Hypothalamus (tissue), 51 donors: ENCODE results near the gene MACROH2A1.
"Not testable (repeated sequence)": the region's sequence is repeated elsewhere in the genome, so short reads cannot be mapped to it uniquely, and the experiment has no call there.

Experiments used
- DNase-seq, 51 donors: peaks; one replicate each; lab custom pipeline; 2025; lab: John Stamatoyannopoulos, UW

Gene MACROH2A1

DNA sequence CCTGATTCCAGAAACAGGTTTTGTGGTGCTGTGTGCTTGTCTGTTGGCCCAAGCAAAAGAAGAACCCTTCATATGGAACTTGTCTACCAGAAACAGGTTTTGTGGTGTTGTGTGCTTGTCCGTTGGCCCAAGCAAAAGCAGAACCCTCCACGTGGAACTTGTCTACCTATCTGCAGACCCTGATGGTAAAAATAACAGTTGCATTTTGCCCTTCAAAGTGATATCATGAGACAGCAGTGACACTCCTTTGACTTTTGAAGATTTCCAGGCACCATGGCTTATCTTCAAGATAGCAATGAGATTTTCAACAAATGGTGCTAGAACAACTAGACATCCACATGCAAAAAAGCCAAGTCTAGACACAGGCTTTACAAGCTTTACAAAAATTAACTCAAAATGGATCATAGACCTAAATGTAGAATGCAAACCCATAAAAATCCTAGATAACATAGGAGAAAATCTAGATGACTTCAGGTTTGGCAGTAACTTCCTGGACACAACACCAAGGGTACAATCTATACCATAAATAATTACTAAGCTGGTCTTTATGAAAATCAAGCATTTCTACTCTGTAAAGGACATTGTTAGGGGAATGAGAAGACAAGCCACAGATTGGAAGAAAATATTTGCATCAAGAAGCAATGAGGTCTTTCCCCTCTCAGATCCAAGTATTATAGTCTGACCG lies 16.8 kb downstream of the MACROH2A1 start:
- no peak for DNase-seq

DNA sequence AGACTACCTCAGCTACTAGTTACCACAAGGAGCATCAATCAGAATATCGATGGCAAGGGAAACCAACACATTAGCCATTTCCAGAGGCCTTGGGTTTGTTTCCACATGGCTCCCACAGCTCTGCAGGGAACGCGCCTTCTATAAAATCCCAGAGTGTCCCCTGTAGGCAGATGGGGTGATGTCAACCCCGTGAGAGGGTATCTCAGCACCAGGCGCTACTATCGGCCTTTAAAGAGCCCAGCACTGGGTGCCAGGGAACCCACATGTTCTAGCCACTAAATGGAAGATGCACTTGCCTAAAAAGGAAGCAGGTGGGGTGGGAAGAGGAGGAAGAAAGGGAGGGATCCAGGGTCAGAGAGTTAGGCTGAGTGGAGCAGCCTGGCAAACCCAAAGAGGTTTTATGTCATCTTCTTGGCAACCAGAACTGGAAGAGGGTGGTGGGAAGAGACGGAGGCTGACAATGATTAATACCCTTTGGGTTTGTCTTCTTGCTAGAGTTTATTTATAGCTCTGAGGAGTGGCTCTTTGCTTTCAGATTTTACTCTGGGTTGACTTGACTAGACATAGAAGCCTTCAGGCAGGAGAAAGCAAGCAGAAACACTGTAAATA lies 19.9 kb downstream of the MACROH2A1 start:
- peak in 1 of 51 donors; percentile 34 for DNase-seq

DNA sequence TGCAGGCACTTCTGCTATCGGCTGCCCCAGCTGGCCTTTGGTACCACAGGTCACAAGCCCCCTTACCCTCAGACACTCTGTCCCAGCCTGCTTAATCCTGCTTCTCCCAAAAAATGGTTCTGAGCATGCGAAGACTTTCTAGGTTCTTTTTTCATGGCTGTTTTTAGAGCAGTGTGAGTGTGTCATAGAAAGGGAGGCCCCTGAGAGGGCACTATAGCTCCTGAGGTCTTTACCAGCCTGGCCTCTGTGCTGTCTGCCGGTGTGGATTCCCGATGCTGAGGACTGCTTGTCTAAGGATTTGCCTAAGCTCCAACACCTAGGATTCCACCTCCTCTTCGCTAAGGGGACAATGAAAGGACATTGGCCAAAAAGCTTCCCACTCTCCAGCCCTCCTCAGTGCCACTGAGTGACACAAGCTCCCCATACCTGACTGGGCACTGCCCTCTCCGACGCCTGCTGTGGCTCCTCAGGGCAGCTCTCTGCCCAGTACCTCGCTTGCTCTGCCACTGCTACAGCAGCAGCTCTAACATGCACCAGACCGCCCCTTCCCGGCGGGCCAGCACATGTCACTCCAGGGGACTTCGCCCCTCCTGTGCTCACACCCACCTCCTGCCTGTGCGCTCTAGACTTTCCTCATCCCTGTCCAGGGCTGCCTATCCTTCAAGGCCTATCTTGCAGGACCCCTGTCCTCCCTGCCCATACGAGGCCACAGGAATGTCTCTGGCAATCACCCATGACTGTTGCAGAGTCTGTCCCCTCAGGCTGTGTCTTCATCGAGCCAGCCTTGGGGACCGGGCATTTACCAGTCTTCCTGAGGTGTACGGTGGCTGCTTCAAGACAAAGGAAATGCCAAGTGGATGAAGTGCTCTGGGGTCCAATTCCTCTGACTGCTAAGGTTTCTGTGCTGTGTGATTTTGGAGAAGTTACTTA lies 21.0 kb downstream of the MACROH2A1 start:
- no peak for DNase-seq

DNA sequence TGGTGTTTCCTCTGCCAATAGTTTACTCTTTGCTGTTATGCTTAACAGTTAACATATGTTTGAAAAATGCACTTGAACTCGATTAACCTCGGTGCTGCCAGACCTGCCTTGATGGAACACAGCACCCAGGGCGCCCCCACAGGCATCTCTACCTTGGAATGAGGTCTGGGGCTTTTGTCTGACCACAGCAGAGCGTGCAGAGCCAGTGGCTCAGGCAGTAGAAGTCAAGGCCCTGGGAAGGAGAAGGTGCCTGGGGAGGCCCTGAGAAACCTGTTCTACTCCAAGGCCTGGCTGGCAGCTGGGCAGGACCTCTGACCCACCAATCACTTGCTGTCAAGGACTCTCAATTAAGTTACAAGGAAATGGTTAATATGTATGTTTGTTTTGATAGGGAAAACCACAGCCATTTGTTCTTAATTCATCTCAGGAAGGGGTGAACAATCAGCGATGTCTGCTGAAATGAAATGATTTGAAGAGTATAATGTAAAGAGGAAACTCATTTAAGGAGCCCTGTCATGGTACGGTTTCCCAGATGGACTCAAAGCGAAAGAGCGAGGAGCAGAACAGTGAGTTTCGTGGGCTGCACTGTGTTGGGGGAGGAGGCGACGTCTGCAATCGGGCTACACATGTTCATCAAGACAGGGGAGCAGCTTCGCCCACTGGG lies 21.9 kb downstream of the MACROH2A1 start:
- peak in 1 of 51 donors; percentile 18 for DNase-seq

DNA sequence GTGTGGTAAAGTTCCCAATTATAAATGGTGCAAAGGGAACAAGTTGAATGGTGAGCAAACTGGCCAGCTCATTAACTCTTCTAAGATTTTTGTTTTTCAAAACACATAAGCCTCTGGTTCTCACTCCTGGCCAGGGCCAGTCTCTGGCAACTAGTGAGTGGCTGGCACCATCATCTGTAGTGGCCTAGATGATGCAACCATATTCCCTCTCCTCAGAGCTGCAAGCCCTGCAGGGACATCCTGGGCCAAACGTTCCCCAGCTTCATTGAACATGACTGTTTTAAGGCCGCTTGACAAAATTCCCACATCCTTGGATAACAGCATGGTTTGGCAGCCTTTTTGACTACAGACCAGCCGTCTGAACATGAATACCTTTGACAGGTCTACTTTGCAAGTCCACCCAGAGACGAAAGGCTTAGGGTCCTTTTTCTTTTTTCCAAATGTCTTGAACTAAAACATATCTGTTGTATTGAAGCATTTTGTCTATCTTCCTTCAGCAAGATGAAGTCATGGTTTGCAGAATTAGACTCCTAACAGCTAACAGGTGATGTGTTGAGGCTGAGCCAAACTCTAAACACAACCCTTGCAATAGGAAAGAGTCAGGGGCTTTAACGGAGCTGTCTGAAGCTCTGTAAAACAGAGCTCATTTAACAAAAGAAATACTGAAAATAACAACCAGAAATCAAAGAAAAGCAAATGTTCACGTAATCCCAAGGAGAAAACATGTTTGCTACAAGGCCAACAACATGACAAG lies 23.8 kb downstream of the MACROH2A1 start:
- peak in 14 of 51 donors; percentile 16 to 54 (median 26) for DNase-seq

DNA sequence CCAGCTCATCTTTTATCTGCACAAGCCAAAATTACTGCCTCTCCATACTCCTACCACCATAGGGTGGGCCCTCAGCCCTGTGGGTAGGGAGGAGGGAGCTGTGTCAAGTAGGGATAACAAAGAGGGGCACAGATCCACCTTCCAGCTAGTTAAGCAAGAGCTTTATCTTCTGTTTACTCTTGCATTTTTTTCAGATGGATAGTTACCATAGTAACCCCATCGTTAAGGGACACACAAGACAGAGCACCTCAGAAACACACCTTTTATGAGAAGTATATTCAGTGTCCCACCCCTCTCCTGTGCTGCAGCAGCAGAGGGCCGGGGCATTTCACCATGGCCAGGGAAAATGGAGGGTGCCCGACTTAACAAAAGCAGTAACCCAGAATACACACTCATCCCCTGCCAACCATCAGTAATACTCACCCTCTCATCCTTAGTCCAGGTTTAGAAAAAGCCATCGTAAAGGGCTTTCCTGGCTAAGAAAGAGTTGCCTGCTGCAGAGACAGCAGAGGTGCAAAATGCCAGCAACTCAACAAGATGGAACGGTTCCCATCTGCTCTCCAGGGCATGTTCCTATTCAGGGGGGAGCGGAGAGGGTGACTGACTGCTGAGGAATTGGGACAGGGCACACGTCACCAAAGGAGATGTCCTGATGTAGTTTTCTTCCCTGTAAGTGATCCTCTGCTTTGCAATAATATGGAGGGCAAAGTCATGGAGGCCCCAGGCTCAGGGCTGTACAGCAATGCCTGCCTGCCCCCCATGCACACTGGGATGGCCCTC lies 25.1 kb downstream of the MACROH2A1 start:
- DNase-seq: peak in 1 of 51 donors; percentile 17

DNA sequence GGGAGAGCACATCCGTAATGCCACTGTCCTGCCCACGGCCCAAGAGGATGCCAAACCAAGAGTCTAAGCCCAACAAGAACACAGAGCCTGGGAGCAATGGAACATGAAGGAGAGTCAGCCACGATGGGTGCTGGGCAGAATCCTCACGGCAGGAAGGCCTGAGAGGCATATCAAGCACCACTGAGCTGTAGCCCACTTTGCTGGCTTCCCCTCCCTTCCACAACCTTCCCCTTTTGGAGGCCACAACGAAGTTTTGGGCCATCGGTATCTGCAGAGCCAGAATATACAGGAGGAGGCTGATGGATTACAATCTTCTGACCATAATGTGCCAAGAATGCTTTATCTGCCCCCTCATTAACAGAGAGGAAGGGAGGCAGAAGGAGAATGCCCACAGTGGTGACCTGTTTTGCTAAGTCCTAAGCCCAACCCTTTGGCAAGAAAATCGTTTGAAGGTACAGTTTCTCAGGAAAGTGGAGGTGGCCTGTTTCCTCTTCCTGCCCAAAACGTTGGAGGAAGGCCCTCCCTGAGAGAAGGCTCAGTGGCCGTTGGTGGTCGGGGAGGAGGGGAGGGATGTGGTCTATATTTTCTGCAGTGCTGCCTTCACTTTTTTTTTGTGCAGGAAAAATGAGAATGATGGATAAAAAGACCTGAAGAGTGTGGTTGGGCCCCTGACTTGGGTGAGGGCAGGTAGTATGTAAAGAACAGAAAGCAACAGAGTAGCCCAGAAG lies 26.2 kb downstream of the MACROH2A1 start:
- DNase-seq: no peak

DNA sequence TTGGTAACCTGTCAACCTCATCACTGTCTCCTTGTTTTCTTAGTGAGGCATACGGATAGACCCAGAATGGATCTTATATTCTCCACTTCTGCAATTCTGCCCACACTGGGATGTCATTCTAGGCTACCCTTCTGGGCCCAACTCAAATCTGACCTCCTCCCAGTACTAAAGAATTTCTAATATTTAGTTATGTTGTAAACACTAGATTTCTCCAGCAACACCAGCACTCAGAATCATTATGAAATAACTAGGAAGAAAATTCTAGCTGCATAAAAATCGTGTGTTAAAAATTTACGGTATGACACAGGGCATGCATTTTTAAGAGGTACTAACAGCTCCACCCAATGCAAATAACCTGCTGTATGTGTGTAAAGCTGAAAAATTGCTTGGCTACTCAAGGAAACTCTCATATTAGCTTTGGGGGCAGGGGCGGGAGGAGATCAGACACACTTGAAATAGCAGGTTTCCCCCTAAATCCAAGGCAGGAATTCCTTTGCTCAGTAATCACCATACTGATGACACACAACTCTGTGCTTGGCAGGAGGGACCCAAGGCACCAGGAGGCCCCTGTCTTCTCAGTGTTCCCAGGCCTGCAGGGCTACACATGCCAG lies 27.3 kb downstream of the MACROH2A1 start:
- DNase-seq: no peak

DNA sequence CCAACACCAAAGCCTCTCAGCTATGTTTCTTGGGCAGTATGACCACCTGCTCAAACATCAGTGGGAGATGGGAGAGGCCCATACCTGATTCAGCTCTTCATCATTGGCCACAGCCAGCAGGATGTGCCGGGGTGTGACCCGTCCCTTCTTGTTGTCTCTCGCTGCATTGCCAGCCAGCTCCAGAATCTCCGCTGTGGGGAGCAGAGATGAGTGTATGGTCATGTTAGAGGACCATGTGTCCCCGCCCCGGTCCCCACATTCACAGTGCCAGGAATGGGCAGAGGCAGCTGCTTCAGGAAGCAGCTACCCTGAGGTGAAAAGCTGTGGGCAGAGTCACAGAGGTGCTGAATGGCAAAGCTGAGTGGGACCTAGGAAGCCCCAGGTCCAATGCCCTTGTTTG lies 29.1 kb downstream of the MACROH2A1 start:
- no peak for DNase-seq

DNA sequence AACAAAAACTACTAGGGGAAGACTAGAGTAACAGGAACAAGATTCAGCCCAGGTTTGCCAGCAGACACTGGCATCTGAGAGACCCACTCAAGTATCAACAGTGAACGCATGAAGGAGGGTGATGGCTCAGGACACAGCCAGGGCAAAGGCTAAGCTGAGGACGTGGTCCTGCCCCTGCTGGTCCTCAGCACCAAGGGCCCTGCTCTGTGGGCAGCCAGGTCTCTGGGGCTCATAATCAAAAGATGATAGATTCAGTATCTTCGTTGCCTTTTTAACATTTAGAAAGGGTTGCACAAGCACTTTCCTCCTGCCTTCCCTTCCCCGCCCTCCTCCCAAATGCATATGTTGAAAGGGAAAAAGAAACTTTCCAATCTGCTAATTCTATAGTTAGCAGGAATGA lies 31.5 kb downstream of the MACROH2A1 start:
- DNase-seq: no peak

DNA sequence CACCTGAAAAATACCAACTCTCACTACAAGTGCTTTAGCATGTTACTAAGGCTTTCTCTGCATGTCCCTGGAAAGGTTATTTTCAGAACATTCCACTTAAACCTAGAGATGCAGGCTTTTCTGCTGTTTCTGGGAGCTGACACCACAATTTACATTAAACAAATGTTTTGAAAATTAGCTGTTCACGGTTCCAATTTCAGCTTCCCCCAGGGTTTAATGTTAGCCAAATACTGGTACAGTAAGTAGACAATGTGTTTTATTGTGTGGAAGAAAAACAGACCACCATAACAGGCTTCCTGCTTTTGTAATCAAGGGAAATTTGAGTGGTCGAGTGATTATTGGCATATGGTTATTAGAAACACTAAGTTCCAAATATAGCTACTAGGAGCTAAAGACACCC lies 32.0 kb downstream of the MACROH2A1 start:
- no peak for DNase-seq

DNA sequence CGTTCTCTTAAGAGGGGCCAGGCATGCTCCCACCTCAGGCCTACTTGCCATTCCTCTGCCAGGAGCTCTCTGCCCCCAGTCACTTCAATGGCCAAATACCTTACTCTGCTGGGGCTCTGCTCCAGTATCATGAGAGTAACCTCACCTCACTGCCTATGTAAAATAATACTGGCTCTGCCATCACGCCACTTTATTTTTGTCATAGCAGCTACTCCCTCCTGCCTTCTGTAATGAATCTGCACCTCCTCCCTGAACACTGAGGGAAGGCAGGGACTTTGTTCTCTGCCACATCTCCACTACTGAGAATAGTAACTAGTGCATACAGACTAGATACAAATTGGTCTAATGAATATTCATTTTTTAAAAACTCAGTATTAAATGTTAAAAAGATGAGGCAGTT lies 33.8 kb downstream of the MACROH2A1 start:
- DNase-seq: no peak

DNA sequence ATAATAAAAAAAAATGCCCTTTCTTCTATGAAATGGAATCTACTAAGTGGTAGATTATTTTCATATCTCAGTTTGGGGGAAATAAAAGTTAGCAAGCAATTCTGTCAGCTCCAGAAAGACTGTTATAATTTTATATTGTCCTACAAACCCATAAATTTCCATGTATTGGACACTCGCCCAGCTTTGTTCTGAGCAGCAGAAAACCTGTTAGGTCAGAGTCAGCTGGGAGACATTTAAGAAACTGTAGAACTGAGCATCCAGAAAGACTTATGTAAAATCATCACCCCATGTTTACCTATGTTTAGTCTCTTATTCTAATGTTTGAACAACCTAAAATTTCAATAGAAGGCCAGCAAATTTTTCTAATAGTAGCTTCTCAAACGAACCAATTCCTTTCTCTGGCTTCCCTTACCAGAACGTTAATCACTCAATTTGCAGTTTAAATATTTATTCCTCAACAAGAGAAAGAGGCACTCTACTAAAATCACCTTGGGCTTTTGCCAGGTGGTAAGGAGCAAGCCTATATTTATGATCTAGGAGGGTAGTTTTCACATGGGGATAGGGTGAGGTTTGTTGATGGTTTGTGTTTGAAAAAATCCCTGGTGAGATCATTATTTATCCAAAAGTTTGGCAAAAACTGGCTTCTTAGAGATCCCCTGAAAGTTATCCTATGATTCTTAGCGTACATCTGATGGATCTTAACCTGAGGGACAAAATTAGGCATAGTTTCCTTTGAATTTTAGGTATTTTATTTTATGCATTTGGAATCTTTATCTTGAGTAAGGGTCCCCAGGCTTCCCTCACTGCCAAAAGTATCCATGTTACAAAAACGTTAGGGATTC lies 34.4 kb downstream of the MACROH2A1 start:
- DNase-seq: no peak

DNA sequence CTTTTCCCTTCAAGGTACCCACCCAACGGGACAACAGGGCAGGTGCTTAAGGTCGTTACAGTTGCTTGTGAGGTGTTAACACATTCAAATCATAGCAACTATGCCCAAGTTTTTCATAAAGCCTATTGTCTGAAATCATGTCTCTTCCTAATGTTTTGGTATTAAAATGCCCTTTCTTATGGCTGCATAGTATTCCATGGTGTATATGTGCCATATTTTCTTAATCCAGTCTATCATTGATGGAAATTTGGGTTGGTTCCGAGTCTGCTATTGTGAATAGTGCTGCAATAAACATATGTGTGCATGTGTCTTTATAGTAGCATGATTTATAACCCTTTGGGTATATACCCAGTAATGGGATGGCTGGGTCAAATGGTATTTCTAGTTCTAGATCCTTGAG lies 35.7 kb downstream of the MACROH2A1 start:
- DNase-seq: not testable (repeated sequence)

DNA sequence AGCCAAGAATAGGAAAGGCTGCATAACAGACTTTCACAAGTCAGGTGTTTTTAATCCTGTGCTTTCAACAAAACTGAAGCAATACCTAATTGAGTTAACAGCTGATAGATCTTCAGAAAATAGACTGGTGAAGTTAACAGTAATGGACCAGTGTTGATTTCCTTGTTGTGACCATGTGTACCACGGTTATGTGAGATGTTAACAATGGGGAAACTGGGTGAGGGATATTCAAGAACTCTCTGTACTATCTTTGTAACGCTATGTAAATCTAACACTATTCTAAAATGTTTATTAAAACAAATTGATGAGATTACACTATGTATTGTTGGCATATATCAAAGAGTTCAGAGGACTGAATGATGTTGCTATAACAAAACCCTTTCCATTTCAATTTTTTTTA lies 36.9 kb downstream of the MACROH2A1 start:
- no peak for DNase-seq

DNA sequence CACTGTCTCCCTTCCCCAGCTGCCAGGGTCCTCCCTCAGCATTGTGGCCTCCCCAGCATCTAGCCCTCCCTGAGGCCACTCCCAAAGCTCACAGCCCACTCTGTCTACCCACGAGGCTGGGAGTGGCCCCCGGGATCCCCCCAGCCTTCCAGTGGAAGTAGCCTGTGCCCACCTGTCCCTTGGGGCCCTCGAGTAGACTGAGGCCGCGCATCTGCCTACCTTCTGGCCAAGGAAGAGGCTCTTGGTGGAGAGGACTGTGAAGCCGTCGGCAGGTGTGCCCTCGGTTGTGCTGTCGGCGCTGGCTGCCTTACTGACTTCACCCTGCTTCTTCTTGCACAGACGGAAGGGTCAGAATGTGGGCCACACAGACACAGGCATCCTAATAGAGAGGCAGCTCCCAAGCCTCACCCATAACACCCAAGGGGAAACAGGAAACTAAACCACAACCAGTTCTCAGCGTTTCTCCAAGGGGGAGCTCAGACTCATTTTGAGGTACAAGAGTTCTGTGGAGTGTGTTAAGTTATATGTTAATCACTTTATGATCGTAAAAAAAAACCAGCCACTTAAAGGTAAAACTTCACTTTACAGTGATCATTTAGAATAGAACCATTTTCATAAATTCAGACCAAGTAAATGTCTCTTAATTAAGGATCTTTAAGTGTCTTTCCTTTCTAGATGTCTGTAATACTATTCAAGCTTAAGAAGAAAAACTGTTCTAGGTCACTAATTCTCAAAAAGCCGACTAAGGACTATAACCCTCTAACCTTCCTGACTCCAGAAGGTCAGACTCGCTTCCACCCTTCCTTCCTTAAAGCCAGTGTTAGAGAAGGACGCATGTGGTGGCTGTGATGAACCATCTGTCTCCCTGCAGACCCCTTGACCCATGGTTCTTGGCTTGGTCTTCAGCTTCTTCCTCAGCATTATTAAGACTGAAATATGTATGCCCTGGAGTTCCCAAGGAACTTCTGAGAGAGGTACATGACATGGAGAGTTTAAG lies 38.5 kb downstream of the MACROH2A1 start:
- no peak for DNase-seq
